ENCODE measurements around the gene FANK1.

FANK1 gene

GRCh38 chr10:126041117-126041516 lies 144.8 kb downstream of the FANK1 start:
- no peak for ATAC-seq
- TF ChIP-seq, protein P1, sequence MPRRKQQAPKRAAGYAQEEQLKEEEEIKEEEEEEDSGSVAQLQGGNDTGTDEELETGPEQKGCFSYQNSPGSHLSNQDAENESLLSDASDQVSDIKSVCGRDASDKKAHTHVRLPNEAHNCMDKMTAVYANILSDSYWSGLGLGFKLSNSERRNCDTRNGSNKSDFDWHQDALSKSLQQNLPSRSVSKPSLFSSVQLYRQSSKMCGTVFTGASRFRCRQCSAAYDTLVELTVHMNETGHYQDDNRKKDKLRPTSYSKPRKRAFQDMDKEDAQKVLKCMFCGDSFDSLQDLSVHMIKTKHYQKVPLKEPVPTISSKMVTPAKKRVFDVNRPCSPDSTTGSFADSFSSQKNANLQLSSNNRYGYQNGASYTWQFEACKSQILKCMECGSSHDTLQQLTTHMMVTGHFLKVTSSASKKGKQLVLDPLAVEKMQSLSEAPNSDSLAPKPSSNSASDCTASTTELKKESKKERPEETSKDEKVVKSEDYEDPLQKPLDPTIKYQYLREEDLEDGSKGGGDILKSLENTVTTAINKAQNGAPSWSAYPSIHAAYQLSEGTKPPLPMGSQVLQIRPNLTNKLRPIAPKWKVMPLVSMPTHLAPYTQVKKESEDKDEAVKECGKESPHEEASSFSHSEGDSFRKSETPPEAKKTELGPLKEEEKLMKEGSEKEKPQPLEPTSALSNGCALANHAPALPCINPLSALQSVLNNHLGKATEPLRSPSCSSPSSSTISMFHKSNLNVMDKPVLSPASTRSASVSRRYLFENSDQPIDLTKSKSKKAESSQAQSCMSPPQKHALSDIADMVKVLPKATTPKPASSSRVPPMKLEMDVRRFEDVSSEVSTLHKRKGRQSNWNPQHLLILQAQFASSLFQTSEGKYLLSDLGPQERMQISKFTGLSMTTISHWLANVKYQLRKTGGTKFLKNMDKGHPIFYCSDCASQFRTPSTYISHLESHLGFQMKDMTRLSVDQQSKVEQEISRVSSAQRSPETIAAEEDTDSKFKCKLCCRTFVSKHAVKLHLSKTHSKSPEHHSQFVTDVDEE (CRISPR knock-in tag; IDR thresholded peaks at IDR 0.05): no peak
- TF ChIP-seq CSDC2 (CRISPR knock-in tag; IDR thresholded peaks at IDR 0.05) (no peak), PATZ1 (CRISPR knock-in tag; IDR thresholded peaks at IDR 0.05; ENCODE audit: borderline replicate concordance) (no peak), ISL1 (CRISPR knock-in tag; IDR thresholded peaks at IDR 0.05) (no peak), ZNF565 (CRISPR knock-in tag; conservative IDR thresholded peaks at IDR 0.05; ENCODE audit: low read depth) (no peak), ESRRG (CRISPR knock-in tag; IDR thresholded peaks at IDR 0.05) (no peak), GLIS3 (CRISPR knock-in tag; IDR thresholded peaks at IDR 0.05) (no peak), TOX (CRISPR knock-in tag; IDR thresholded peaks at IDR 0.05; ENCODE audit: borderline replicate concordance) (no peak), CREB5 (CRISPR knock-in tag; IDR thresholded peaks at IDR 0.05; ENCODE audit: low read depth) (no peak), ZFP30 (CRISPR knock-in tag; IDR thresholded peaks at IDR 0.05) (no peak)
- TF ChIP-seq, protein P2, sequence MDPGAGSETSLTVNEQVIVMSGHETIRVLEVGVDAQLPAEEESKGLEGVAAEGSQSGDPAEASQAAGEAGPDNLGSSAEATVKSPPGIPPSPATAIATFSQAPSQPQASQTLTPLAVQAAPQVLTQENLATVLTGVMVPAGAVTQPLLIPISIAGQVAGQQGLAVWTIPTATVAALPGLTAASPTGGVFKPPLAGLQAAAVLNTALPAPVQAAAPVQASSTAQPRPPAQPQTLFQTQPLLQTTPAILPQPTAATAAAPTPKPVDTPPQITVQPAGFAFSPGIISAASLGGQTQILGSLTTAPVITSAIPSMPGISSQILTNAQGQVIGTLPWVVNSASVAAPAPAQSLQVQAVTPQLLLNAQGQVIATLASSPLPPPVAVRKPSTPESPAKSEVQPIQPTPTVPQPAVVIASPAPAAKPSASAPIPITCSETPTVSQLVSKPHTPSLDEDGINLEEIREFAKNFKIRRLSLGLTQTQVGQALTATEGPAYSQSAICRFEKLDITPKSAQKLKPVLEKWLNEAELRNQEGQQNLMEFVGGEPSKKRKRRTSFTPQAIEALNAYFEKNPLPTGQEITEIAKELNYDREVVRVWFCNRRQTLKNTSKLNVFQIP (CRISPR knock-in tag; IDR thresholded peaks at IDR 0.05; ENCODE audit: borderline replicate concordance, low read depth): no peak

DNA sequence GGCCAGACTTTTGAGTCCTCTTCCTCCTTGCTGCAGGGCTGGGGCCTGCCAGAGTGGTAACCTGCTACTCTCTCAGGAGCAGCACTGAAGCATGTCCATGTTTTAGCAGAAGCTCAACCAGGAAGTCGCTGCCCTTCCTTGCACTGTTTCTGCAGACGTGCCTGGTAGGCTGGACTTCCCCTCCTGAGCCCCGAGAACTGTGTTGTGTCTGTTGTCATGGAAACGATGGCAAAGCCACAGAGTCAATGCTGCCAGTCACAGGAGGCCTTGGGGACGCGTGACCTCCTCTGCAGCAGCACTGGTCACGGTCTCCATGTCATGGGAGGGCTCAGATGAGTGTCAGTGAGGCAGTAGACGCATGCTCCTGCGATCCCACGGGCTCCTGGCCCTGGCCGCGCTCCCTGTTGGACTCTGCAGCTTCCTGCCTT lies 145.5 kb downstream of the FANK1 start:
- TF ChIP-seq CSRNP3 (CRISPR knock-in tag; IDR thresholded peaks at IDR 0.05) (no peak), BACH2 (CRISPR knock-in tag; IDR thresholded peaks at IDR 0.05; ENCODE audit: borderline replicate concordance) (no peak), TCF4 (CRISPR knock-in tag; IDR thresholded peaks at IDR 0.05; ENCODE audit: borderline replicate concordance) (no peak), PPARA (CRISPR knock-in tag; IDR thresholded peaks at IDR 0.05; ENCODE audit: borderline replicate concordance) (no peak), ESRRG (CRISPR knock-in tag; IDR thresholded peaks at IDR 0.05) (no peak), ZNF565 (CRISPR knock-in tag; conservative IDR thresholded peaks at IDR 0.05; ENCODE audit: low read depth) (no peak), SNAI2 (CRISPR knock-in tag; IDR thresholded peaks at IDR 0.05) (no peak), TOX (CRISPR knock-in tag; IDR thresholded peaks at IDR 0.05; ENCODE audit: borderline replicate concordance) (no peak), OSR1 (CRISPR knock-in tag; IDR thresholded peaks at IDR 0.05) (no peak), ZC3H10 (CRISPR knock-in tag; IDR thresholded peaks at IDR 0.05) (no peak), ZNF70 (CRISPR knock-in tag; IDR thresholded peaks at IDR 0.05) (no peak), CREB5 (CRISPR knock-in tag; IDR thresholded peaks at IDR 0.05; ENCODE audit: low read depth) (no peak), ZFP30 (CRISPR knock-in tag; IDR thresholded peaks at IDR 0.05) (no peak), RARB (CRISPR knock-in tag; IDR thresholded peaks at IDR 0.05) (no peak), ISL1 (CRISPR knock-in tag; IDR thresholded peaks at IDR 0.05) (no peak), PATZ1 (CRISPR knock-in tag; IDR thresholded peaks at IDR 0.05; ENCODE audit: borderline replicate concordance) (no peak), GLIS3 (CRISPR knock-in tag; IDR thresholded peaks at IDR 0.05) (no peak)
- TF ChIP-seq, protein P1 (CRISPR knock-in tag; IDR thresholded peaks at IDR 0.05): no peak
- TF ChIP-seq, protein P2 (CRISPR knock-in tag; IDR thresholded peaks at IDR 0.05; ENCODE audit: borderline replicate concordance, low read depth): no peak
- ATAC-seq: peak; percentile 71; the same call in 2 of the 3 replicates

Measured in SK-N-SH treated with all-trans-retinoic acid at 6 μM for 48 hours (cell line).